Transverse colon (tissue), 4 donors: ENCODE measurements around the gene ACSM3. TPM values are rescaled to one million over a fixed set of nuclear protein-coding genes. Genes with fewer than 3 reads are reported as not detected.

Source experiments
- DNase-seq: peaks from one replicate; pipeline ENCODE4 v3.0.0-alpha.2; 2019
- H3K27ac ChIP-seq, 4 donors: fragments of 200-600 bp; sonication (generic); 2 replicates each; pipeline ENCODE4 v1.5.1; 2016 to 2018; ENCODE audit warnings: inconsistent platforms in 4 of 4
- H3K27me3 ChIP-seq: fragments of 200-600 bp; sonication (generic); 2 replicates; pipeline ENCODE4 v1.5.1; 2017; ENCODE audit warnings: inconsistent platforms
- H3K36me3 ChIP-seq, 4 donors: fragments of 200-600 bp; sonication (generic); 2 replicates each; pipeline ENCODE4 v1.5.1; 2017 to 2019; ENCODE audit warnings: inconsistent platforms in 4 of 4
- H3K4me1 ChIP-seq, 4 donors: fragments of 200-600 bp; sonication (generic); 2 replicates each; pipeline ENCODE4 v1.5.1; 2017 to 2020; ENCODE audit warnings: inconsistent platforms in 4 of 4
- H3K4me3 ChIP-seq, 4 donors: fragments of 200-600 bp; sonication (generic); 1 replicate in 1 of 4; 2 replicates in 3 of 4; pipeline versions ENCODE4 v1.5.1 to v1.6.1; 2017 to 2019; ENCODE audit warnings: inconsistent platforms in 4 of 4
- H3K9me3 ChIP-seq, 2 donors: fragments of 200-600 bp; sonication (generic); 2 replicates each; pipeline ENCODE4 v1.5.1; 2017 to 2019; ENCODE audit warnings: inconsistent platforms in 2 of 2
- EP300 ChIP-seq: sonication (generic); formaldehyde crosslinking; IDR thresholded peaks from one replicate; pipeline ENCODE4 v1.6.1; 2017; ENCODE audit warnings: antibody characterized with exemption, low read depth
- POLR2A ChIP-seq: fragments of 450-650 bp; IDR thresholded peaks from one replicate; pipeline ENCODE4 v1.6.1; 2016; ENCODE audit warnings: antibody characterized with exemption, mild to moderate bottlenecking, moderate library complexity
- POLR2AphosphoS5 ChIP-seq, 3 donors: sonication (generic); formaldehyde crosslinking; IDR thresholded peaks; one replicate each; pipeline ENCODE4 v1.6.1; 2016; ENCODE audit warnings: antibody characterized with exemption in 3 of 3
- WGBS, 2 donors: methylation state at CpG; one replicate each; pipeline ENCODE4 v1.1.5; 2018; ENCODE audit warnings: low coverage in 1 of 2; 5-methylcytosine and 5-hydroxymethylcytosine counted together
- in situ Hi-C, 4 donors: fragments of 200-750 bp; cut with MboI; loops; one replicate each; pipeline versions ENCODE4 v1.15.0 to v1.15.1; 2017; ENCODE audit warnings: low sequenced_read_pairs in 3 of 4, low pct_ligation_motif_present in 1 of 4, low pct_unique_long_range_greater_than_20kb in 1 of 4
- intact Hi-C: fragments of 100-400 bp; cut with DNase I; formaldehyde crosslinking; loops from one replicate; pipeline ENCODE4 v1.15.1; 2023; ENCODE audit warnings: low total_unique reads
- total RNA-seq, 4 donors: library from RNA; depleted of rRNA; stranded (reverse); fragments of >200 nt; gene quantifications; one replicate each; pipeline ENCODE4 v1.1.0, GENCODE V29; 2016
- TF ChIP-seq, protein P1 (sequence below), 5 experiments: fragments of 200-600 bp in 3 of 5; fragments of 450-650 bp in 2 of 5; sonication (generic) in 3 of 5; IDR thresholded peaks; 1 replicate in 2 of 5; 2 replicates in 3 of 5; pipeline ENCODE4 v1.5.1; 2016 to 2017; ENCODE audit warnings: antibody characterized with exemption in 5 of 5, inconsistent platforms in 3 of 5, mild to moderate bottlenecking in 2 of 5, moderate library complexity in 1 of 5

The ACSM3 gene
- total RNA-seq, 4 donors from 2014 or later, result 21.7 to 108 (median 29.5) TPM

DNA sequence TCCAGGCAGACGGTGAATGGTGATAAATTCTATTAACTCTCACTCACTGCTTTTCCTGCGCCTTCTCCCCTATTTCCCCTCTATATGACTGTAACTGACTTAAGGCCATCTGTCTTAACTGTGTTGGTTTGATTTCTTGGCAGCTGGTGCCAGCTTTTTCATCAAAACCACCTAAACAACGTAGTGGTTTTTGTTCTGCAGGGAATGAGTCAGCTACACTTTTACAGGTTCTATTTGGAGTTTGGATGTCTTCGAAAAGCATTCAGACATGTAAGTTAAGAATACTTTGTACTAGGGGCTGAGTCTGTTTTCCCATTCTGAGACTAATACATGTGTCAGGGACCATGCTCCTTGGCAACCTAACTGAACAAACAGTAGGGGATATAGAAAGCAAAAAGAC lies 51.0 kb downstream of the ACSM3 start:
- H3K27me3 ChIP-seq, result no peaks in the 10 kb centered on the region
- in situ Hi-C loops (no loop called here), intact Hi-C loops (no loop called here)
- DNase-seq, result no peak
- H3K4me3 ChIP-seq, result no peak overlapping the region
- WGBS, 2 donors, result 81 to 91% methylated on average over 4 of the region's 4 CpGs
- no peak overlapping the region for H3K27ac ChIP-seq
- TF ChIP-seq POLR2AphosphoS5 (IDR thresholded peaks at IDR 0.05), result no peak
- TF ChIP-seq, protein P1, sequence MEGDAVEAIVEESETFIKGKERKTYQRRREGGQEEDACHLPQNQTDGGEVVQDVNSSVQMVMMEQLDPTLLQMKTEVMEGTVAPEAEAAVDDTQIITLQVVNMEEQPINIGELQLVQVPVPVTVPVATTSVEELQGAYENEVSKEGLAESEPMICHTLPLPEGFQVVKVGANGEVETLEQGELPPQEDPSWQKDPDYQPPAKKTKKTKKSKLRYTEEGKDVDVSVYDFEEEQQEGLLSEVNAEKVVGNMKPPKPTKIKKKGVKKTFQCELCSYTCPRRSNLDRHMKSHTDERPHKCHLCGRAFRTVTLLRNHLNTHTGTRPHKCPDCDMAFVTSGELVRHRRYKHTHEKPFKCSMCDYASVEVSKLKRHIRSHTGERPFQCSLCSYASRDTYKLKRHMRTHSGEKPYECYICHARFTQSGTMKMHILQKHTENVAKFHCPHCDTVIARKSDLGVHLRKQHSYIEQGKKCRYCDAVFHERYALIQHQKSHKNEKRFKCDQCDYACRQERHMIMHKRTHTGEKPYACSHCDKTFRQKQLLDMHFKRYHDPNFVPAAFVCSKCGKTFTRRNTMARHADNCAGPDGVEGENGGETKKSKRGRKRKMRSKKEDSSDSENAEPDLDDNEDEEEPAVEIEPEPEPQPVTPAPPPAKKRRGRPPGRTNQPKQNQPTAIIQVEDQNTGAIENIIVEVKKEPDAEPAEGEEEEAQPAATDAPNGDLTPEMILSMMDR (IDR thresholded peaks at IDR 0.05), result no peak
- TF ChIP-seq POLR2A, result no peak
- no peak for TF ChIP-seq EP300
- peaks cover 0 to 4% (median 0%) of the 10 kb centered on the region in 4 donors for H3K4me1 ChIP-seq
- peaks cover 0 to 4% (median 0%) of the 10 kb centered on the region in 4 donors for H3K36me3 ChIP-seq
- H3K9me3 ChIP-seq, result no peaks in the 10 kb centered on the region

DNA sequence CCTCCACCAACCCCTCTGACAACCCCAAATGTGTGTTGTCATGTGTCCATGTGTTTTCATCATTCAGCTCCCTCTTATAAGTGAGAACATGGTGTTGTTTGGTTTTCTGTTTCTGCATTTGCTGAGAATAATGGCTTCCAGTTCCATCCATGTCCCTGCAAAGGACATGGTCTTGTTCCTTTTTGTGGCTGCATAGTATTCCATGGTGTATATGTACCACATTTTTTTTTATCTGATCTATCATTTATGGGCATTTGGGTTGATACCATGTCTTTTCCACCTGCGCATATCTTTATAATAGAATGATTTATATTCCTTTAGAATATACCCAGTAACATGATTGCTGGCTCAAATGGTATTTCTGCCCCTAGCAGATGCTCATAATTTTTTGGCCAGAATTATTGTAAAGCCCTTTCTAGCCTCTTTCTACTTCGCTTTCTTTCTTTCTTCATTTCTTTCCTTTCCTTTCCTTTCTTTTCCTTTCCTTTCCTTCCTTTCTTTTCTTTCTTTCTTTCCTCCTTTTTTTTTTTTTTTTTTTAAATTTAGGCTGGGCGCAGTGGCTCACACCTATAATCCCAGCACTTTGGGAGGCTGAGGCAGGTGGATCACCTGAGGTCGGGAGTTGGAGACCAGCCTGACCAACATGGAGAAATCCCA lies 55.2 kb downstream of the ACSM3 start:
- intact Hi-C loops (no loop called here), in situ Hi-C loops (no loop called here)
- Histone ChIP-seq H3K9me3 (no peaks in the 10 kb centered on the region), H3K4me1 (no peaks in the 10 kb centered on the region), H3K27ac (no peak overlapping the region), H3K36me3 (peaks cover 0 to 4% (median 0%) of the 10 kb centered on the region in 4 donors), H3K4me3 (no peak overlapping the region), H3K27me3 (no peaks in the 10 kb centered on the region)
- no peak for DNase-seq
- TF ChIP-seq EP300 (no peak), POLR2A (no peak), POLR2AphosphoS5 (IDR thresholded peaks at IDR 0.05) (no peak)
- TF ChIP-seq, protein P1 (IDR thresholded peaks at IDR 0.05), result no peak
- 94 to 100% methylated on average over 2 to 4 of the region's 4 CpGs for WGBS, 2 donors

DNA sequence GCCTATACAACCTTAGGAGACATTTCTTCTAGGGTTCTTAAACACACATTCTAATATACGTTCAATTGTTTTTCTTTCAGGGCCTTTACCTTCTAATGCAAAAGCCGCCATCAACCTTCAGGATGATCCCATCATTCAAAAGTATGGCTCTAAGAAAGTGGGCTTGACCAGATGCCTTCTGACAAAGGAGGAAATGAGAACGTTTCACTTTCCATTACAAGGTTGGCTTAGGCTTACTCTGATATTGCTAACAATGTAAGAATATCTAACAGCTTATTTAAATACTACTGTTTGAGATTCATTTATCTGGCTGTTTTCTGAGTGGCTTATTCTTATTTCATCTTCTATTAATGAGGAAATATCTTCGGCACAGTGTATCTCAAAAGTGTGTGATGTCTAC lies 57.9 kb downstream of the ACSM3 start:
- 85 to 89% methylated on average over 4 of the region's 4 CpGs for WGBS, 2 donors
- Histone ChIP-seq H3K4me1 (no peaks in the 10 kb centered on the region), H3K4me3 (no peak overlapping the region), H3K9me3 (no peaks in the 10 kb centered on the region), H3K27ac (no peak overlapping the region), H3K36me3 (no peaks in the 10 kb centered on the region), H3K27me3 (no peaks in the 10 kb centered on the region)
- DNase-seq, result no peak
- in situ Hi-C loops, result no loop called here
- TF ChIP-seq EP300 (no peak), POLR2AphosphoS5 (IDR thresholded peaks at IDR 0.05) (no peak), POLR2A (no peak)
- TF ChIP-seq, protein P1 (IDR thresholded peaks at IDR 0.05), result no peak
- intact Hi-C loops, result no loop called here

DNA sequence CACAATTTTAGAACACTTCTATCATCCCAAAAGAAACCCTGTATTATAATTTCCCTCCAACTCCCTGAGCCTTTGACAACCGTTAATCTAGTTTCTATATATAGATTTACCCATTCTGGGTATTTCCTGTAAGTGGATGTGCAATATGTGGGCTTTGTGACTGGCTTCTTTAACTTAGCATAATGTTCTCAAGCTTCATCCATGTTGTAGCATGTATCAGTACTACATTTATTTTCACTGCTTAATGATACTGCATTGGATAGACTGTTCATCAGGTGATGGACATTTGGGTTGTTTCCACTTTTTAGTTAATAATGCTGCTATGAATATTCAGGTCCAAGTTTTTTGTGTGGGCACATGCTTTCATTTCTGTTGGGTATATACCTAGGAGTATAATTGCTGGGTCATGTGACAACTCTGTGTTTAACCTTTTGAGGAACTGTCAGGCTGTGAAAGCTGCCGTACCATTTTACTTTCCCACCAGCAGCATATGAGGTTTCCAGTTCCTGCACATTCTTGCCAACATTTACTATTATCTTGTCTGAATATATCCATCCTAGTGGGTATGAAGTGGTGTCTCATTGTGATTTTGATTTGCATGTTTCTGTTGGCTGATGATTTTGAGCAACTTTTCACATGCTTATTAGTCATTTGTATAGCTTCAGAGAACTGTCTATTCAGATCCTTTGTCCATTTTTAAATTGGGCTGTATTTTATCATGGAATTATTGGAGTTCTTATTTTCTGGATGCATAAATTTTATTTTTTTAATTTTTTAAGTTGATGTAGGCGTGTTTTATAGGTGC lies 58.9 kb downstream of the ACSM3 start:
- TF ChIP-seq EP300 (no peak), POLR2A (no peak), POLR2AphosphoS5 (IDR thresholded peaks at IDR 0.05) (no peak)
- TF ChIP-seq, protein P1 (IDR thresholded peaks at IDR 0.05), result no peak
- no peak overlapping the region for H3K27ac ChIP-seq
- no peaks in the 10 kb centered on the region for H3K4me1 ChIP-seq
- 71 to 88% methylated on average over 3 of the region's 3 CpGs for WGBS, 2 donors
- H3K27me3 ChIP-seq, result no peaks in the 10 kb centered on the region
- H3K36me3 ChIP-seq, result no peaks in the 10 kb centered on the region
- DNase-seq, result no peak
- in situ Hi-C loops, result no loop called here
- intact Hi-C loops, result no loop called here
- no peak overlapping the region for H3K4me3 ChIP-seq
- no peaks in the 10 kb centered on the region for H3K9me3 ChIP-seq
